ENCODE results near the gene APBA1. TPM values are rescaled to one million over a fixed set of nuclear protein-coding genes. Genes with fewer than 3 reads are reported as not detected.

The APBA1 gene
- polyA plus RNA-seq, 3 donors = 1.6 TPM; not detected in 2

DNA sequence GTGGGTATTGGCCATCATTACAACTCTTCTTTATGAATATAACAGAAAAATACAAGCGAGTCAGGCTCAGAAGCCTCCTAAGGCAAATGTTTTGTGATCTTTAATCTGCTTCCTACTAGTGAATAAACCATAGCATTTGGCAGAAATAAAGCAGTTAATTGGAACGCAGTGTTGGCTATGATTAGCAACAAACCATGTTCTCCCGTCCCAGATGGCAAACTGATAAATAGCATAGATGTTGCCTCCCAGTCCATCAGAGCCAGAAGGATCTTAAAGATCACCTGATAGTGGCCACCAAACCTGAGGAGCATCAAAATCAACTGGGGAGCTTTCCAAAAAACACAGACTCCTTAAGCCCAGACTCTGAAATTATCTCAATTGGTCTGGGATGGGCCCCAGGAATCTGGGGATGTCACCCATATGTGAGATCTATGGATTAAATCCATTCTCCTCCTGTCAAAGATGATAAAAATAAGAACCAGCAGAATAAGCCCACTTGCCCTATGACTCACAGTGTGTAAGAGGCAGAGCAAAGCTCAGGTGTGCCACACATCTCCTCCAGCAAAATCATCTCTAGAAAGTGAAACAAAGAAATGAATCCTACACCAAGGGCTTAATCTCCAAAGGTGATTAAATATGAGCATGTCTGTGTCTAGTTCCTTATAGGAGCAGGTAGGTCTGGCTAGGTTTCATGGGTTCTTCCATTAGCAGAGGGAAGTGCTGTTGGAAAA lies 50.3 kb downstream of the APBA1 start:
- Histone ChIP-seq H3K27ac (ENCODE audit: low read depth in 1 of 2, low read length in 2 of 2) (no peak overlapping the region), H3K79me2 (ENCODE audit: insufficient read depth, low read length) (no peaks in the 10 kb centered on the region), H3K4me3 (replicated peaks in 1 of 3; ENCODE audit: low read depth in 2 of 3, low read length in 3 of 3) (no peak overlapping the region), H3K27me3 (ENCODE audit: control insufficient read depth in 2 of 2, insufficient read depth in 2 of 2, low read length in 2 of 2) (no peaks in the 10 kb centered on the region), H3K9me3 (replicated peaks in 1 of 2; ENCODE audit: control insufficient read depth in 1 of 2, insufficient read depth in 1 of 2, low read length in 2 of 2) (no peaks in the 10 kb centered on the region), H3K9ac (ENCODE audit: insufficient read depth, low read length, poor library complexity, severe bottlenecking) (no peak overlapping the region), H4K20me1 (ENCODE audit: insufficient read depth, low read length) (no peaks in the 10 kb centered on the region), H3K4me2 (replicated peaks; ENCODE audit: extremely low read depth, low read length, poor library complexity, severe bottlenecking) (no peak overlapping the region), H2AFZ (ENCODE audit: insufficient read depth, low read depth, low read length, poor library complexity, severe bottlenecking) (no peak overlapping the region), H3K4me1 (ENCODE audit: control insufficient read depth in 1 of 2, insufficient read depth in 2 of 2, low read length in 2 of 2) (no peaks in the 10 kb centered on the region), H3K36me3 (replicated peaks in 1 of 2; ENCODE audit: control insufficient read depth in 1 of 2, insufficient read depth in 2 of 2, low read length in 2 of 2) (no peaks in the 10 kb centered on the region)
- no peaks in the 10 kb centered on the region for H3K36me3 Mint-ChIP-seq
- no peak overlapping the region for H3K4me3 Mint-ChIP-seq
- H3K27me3 Mint-ChIP-seq (ENCODE audit: low read depth in 3 of 3) = peaks cover 0 to 2% (median 1%) of the 10 kb centered on the region in 3 donors
- no peaks in the 10 kb centered on the region for H3K4me1 Mint-ChIP-seq
- WGBS (ENCODE audit: insufficient coverage) = 100% methylated on average over 1 of the region's 3 CpGs
- TF ChIP-seq, protein P1, sequence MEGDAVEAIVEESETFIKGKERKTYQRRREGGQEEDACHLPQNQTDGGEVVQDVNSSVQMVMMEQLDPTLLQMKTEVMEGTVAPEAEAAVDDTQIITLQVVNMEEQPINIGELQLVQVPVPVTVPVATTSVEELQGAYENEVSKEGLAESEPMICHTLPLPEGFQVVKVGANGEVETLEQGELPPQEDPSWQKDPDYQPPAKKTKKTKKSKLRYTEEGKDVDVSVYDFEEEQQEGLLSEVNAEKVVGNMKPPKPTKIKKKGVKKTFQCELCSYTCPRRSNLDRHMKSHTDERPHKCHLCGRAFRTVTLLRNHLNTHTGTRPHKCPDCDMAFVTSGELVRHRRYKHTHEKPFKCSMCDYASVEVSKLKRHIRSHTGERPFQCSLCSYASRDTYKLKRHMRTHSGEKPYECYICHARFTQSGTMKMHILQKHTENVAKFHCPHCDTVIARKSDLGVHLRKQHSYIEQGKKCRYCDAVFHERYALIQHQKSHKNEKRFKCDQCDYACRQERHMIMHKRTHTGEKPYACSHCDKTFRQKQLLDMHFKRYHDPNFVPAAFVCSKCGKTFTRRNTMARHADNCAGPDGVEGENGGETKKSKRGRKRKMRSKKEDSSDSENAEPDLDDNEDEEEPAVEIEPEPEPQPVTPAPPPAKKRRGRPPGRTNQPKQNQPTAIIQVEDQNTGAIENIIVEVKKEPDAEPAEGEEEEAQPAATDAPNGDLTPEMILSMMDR (IDR thresholded peaks at IDR 0.05) = no peak
- intact Hi-C loops (cut with micrococcal nuclease) = no loop called here
- H3K9me3 Mint-ChIP-seq = peaks cover 0 to 4% (median 0%) of the 10 kb centered on the region in 7 donors
- no peak overlapping the region for H3K27ac Mint-ChIP-seq
- DNase-seq = no peak

DNA sequence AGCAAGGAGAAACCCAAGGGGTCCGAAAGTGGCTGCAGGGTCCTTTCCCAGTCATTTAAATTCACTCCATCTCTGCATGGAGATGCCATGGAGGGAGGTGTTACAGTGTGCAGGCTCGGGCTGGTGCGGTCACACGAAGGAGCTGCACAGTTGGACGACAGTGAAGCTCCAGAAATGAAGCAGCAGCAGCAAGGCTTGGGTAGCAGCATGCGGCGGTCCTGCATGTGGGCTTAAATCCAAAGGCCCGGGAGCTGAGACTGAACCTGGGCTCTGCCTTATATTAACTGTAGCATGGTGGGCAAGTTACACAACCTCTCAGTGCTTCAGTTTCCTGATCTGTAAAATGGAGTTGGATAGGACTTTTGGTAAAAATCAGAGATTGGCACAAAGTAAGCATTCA lies 51.4 kb downstream of the APBA1 start:
- Histone ChIP-seq H2AFZ (ENCODE audit: insufficient read depth, low read depth, low read length, poor library complexity, severe bottlenecking) (no peak overlapping the region), H3K27me3 (ENCODE audit: control insufficient read depth in 2 of 2, insufficient read depth in 2 of 2, low read length in 2 of 2) (no peaks in the 10 kb centered on the region), H3K79me2 (ENCODE audit: insufficient read depth, low read length) (no peaks in the 10 kb centered on the region), H3K27ac (ENCODE audit: low read depth in 1 of 2, low read length in 2 of 2) (no peak overlapping the region), H3K4me3 (replicated peaks in 1 of 3; ENCODE audit: low read depth in 2 of 3, low read length in 3 of 3) (no peak overlapping the region), H3K9me3 (replicated peaks in 1 of 2; ENCODE audit: control insufficient read depth in 1 of 2, insufficient read depth in 1 of 2, low read length in 2 of 2) (no peaks in the 10 kb centered on the region), H3K9ac (ENCODE audit: insufficient read depth, low read length, poor library complexity, severe bottlenecking) (no peak overlapping the region), H3K36me3 (replicated peaks in 1 of 2; ENCODE audit: control insufficient read depth in 1 of 2, insufficient read depth in 2 of 2, low read length in 2 of 2) (no peaks in the 10 kb centered on the region), H4K20me1 (ENCODE audit: insufficient read depth, low read length) (no peaks in the 10 kb centered on the region), H3K4me2 (replicated peaks; ENCODE audit: extremely low read depth, low read length, poor library complexity, severe bottlenecking) (no peak overlapping the region), H3K4me1 (ENCODE audit: control insufficient read depth in 1 of 2, insufficient read depth in 2 of 2, low read length in 2 of 2) (no peaks in the 10 kb centered on the region)
- WGBS (ENCODE audit: insufficient coverage) = 82% methylated on average over 6 of the region's 8 CpGs
- Mint-ChIP-seq H3K27ac (no peak overlapping the region), H3K36me3 (no peaks in the 10 kb centered on the region), H3K4me1 (no peaks in the 10 kb centered on the region), H3K4me3 (no peak overlapping the region), H3K27me3 (ENCODE audit: low read depth in 3 of 3) (peaks cover 0 to 2% (median 1%) of the 10 kb centered on the region in 3 donors), H3K9me3 (peaks cover 0 to 4% (median 0%) of the 10 kb centered on the region in 7 donors)
- intact Hi-C loops (cut with micrococcal nuclease) = no loop called here
- TF ChIP-seq, protein P1 (IDR thresholded peaks at IDR 0.05) = no peak
- DNase-seq = no peak
